Left lung (tissue), 14 donors: Measurements from ENCODE around the gene NUDT8. TPM values are rescaled to one million over a fixed set of nuclear protein-coding genes. Genes with fewer than 3 reads are reported as not detected.

ENCODE experiments used
- ATAC-seq: fragments of 200-7000 bp; cut with Tn5 transposase; one replicate; pipeline ENCODE4 v1.9.1; 2020; ENCODE audit warnings: moderate library complexity
- DNase-seq, 4 donors: peaks; one replicate each; pipeline ENCODE4 v3.0.0-alpha.2; 2013 to 2020
- H3K27ac ChIP-seq, 2 donors: fragments of 200-600 bp; sonication (generic) in 1 of 2; one replicate each; pipeline versions ENCODE4 v1.5.0 to v1.8.0; 2020 to 2021
- H3K27me3 ChIP-seq, 2 donors: fragments of 200-600 bp; sonication (generic) in 1 of 2; one replicate each; pipeline versions ENCODE4 v1.5.0 to v1.8.0; 2020 to 2021
- H3K36me3 ChIP-seq, 2 donors: fragments of 200-600 bp; sonication (generic) in 1 of 2; one replicate each; pipeline versions ENCODE4 v1.5.0 to v1.8.0; 2020 to 2021
- H3K4me1 ChIP-seq, 2 donors: fragments of 200-600 bp; one replicate each; pipeline ENCODE4 v1.8.0; 2021
- H3K4me3 ChIP-seq, 2 donors: fragments of 200-600 bp; sonication (generic) in 1 of 2; one replicate each; pipeline versions ENCODE4 v1.5.0 to v1.8.0; 2020 to 2021; ENCODE audit warnings: mild to moderate bottlenecking in 1 of 2
- H3K9me3 ChIP-seq, 2 donors: fragments of 200-600 bp; sonication (generic) in 1 of 2; one replicate each; pipeline versions ENCODE4 v1.5.0 to v1.8.0; 2020 to 2021
- intact Hi-C, 2 donors: fragments of 100-400 bp; cut with DNase I; formaldehyde crosslinking; loops; one replicate each; pipeline versions ENCODE4 v1.11.2 to v1.14.2; 2022
- long read RNA-seq, 12 donors: library from polyadenylated mRNA in 2 of 12; unstranded in 2 of 12; transcript quantifications; one replicate each; pipeline ENCODE4 v2.0.0 and lab custom pipeline, GENCODE V29; 2019 to 2026
- polyA plus RNA-seq, 6 donors: library from polyadenylated mRNA; unstranded; fragments of 120-200 nt; gene quantifications; one replicate each; pipeline ENCODE4 v1.2.1, GENCODE V29; 2013; ENCODE audit not compliant: insufficient read length in 6 of 6
- total RNA-seq, 2 donors: library from RNA; stranded (reverse); fragmentation: NEBNext Ultra II Directional; extraction: Animal tissue kit (Norgen Biotek cat#: 25700); gene quantifications; one replicate each; pipeline ENCODE4 v1.2.1, GENCODE V29; 2021
- TF ChIP-seq, protein P1 (sequence below), 2 donors: fragments of 200-600 bp; sonication (generic) in 1 of 2; IDR thresholded peaks; one replicate each; pipeline versions ENCODE4 v1.5.0 to v1.8.0; 2021; ENCODE audit warnings: antibody characterized with exemption in 2 of 2
- donor health status: DM: no; HTN: yes; CAD: no.
- donor health status: DM: no; HTN: no; CAD: no.

The NUDT8 gene, protein sequence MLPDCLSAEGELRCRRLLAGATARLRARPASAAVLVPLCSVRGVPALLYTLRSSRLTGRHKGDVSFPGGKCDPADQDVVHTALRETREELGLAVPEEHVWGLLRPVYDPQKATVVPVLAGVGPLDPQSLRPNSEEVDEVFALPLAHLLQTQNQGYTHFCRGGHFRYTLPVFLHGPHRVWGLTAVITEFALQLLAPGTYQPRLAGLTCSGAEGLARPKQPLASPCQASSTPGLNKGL
- total RNA-seq (10 to 100 TPM; 10.7 to 18.1 TPM), polyA plus RNA-seq (1 to 10 TPM; 3.8 to 5.8 (median 5.0) TPM)
- long read RNA-seq, donor 1, transcript NUDT8-202 (4 exons, 728 nt): major isoform, 11 of 12 reads
- long read RNA-seq, donor 1, partial matches to known transcripts: 0 of 12 reads
- long read RNA-seq, donor 1, other reads (novel, unspliced or antisense): 0 of 12 reads
- long read RNA-seq, donor 2, partial matches to known transcripts: 0 of 3 reads
- long read RNA-seq, donor 2, other reads (novel, unspliced or antisense): 0 of 3 reads
- long read RNA-seq, donor 3, transcript NUDT8-202 (4 exons, 728 nt): major isoform, 7 of 7 reads
- long read RNA-seq, donor 3, partial matches to known transcripts: 0 of 7 reads
- long read RNA-seq, donor 3, other reads (novel, unspliced or antisense): 0 of 7 reads
- long read RNA-seq, donor 4, transcript NUDT8-201 (3 exons, 809 nt): minor isoform, 6 of 22 reads
- long read RNA-seq, donor 4, transcript NUDT8-202 (4 exons, 728 nt): major isoform, 14 of 22 reads
- long read RNA-seq, donor 4, partial matches to known transcripts: 0 of 22 reads
- long read RNA-seq, donor 4, other reads (novel, unspliced or antisense): 2 of 22 reads
- long read RNA-seq, donor 5, transcript NUDT8-202 (4 exons, 728 nt): major isoform, 6 of 8 reads
- long read RNA-seq, donor 5, partial matches to known transcripts: 0 of 8 reads
- long read RNA-seq, donor 5, other reads (novel, unspliced or antisense): 0 of 8 reads
- long read RNA-seq, donor 6, transcript NUDT8-202 (4 exons, 728 nt): major isoform, 5 of 5 reads
- long read RNA-seq, donor 6, partial matches to known transcripts: 0 of 5 reads
- long read RNA-seq, donor 6, other reads (novel, unspliced or antisense): 0 of 5 reads
- long read RNA-seq, donor 7, partial matches to known transcripts: 0 of 2 reads
- long read RNA-seq, donor 7, other reads (novel, unspliced or antisense): 0 of 2 reads
- long read RNA-seq, donor 8, partial matches to known transcripts: 0 of 3 reads
- long read RNA-seq, donor 8, other reads (novel, unspliced or antisense): 0 of 3 reads
- long read RNA-seq, donor 9: 0 reads
- long read RNA-seq, donor 10, transcript NUDT8-202 (4 exons, 728 nt): major isoform, 34 of 46 reads
- long read RNA-seq, donor 10, transcript NUDT8-201 (3 exons, 809 nt): minor isoform, 7 of 46 reads
- long read RNA-seq, donor 10, partial matches to known transcripts: 1 of 46 reads
- long read RNA-seq, donor 10, other reads (novel, unspliced or antisense): 3 of 46 reads
- long read RNA-seq, donor 11, partial matches to known transcripts: 0 of 4 reads
- long read RNA-seq, donor 11, other reads (novel, unspliced or antisense): 0 of 4 reads
- long read RNA-seq, donor 12, partial matches to known transcripts: 0 of 4 reads
- long read RNA-seq, donor 12, other reads (novel, unspliced or antisense): 0 of 4 reads

DNA sequence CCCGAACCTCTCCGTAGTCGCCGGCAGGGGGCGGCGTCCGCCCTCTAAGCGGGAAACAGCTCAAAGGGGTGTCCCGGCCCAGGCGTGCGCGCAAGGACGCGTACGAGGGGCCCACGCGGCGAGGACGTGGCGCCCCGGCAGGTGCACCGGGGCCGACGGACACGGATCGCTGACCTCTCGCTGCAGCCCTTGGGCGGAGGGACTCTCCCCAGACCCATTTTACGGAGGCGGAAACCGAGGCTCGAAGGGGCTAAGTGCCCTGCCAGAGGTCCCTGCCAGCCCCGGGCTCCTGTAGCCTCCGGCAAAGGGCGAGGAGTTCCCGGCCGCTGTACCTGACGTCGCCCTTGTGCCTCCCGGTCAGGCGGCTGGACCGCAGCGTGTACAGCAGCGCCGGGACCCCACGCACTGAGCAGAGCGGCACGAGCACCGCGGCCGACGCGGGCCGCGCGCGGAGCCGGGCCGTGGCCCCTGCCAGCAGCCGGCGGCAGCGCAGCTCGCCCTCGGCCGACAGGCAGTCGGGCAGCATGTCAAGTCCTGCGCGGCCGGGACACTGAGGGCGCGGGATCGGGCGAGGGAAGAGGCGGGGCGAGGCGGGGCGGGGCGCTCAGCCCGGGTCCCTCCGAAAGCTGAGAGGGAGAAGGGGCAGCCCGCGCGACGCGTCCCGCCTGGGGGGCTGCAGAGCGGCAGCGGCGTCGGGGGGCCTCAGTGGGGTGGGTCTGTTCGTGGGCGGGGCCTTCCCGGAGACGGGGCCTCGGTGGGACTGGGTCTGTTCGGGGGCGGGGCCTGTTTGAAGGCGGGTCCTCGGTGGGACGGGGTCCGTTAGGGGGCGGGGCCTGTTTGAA lies at the start of gene NUDT8:
TSS of gene NUDT8 (minus strand) at position 552 of the 842 bp plus-strand sequence. CDS start at position 526, 26 bp downstream.
- H3K36me3 ChIP-seq: no peaks in the 10 kb centered on the region
- peaks cover 0 to 20% of the 10 kb centered on the region in 2 donors for H3K4me1 ChIP-seq
- intact Hi-C loops: no loop called here
- peak; percentile 72 for ATAC-seq
- no peaks in the 10 kb centered on the region for H3K9me3 ChIP-seq
- H3K27me3 ChIP-seq: peaks cover 0 to 6% of the 10 kb centered on the region in 2 donors
- H3K27ac ChIP-seq: peak within 1 kb of the TSS; percentile 83 to 89
- peak within 1 kb of the TSS; percentile 56 to 57 for H3K4me3 ChIP-seq
- TF ChIP-seq, protein P1, sequence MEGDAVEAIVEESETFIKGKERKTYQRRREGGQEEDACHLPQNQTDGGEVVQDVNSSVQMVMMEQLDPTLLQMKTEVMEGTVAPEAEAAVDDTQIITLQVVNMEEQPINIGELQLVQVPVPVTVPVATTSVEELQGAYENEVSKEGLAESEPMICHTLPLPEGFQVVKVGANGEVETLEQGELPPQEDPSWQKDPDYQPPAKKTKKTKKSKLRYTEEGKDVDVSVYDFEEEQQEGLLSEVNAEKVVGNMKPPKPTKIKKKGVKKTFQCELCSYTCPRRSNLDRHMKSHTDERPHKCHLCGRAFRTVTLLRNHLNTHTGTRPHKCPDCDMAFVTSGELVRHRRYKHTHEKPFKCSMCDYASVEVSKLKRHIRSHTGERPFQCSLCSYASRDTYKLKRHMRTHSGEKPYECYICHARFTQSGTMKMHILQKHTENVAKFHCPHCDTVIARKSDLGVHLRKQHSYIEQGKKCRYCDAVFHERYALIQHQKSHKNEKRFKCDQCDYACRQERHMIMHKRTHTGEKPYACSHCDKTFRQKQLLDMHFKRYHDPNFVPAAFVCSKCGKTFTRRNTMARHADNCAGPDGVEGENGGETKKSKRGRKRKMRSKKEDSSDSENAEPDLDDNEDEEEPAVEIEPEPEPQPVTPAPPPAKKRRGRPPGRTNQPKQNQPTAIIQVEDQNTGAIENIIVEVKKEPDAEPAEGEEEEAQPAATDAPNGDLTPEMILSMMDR (IDR thresholded peaks at IDR 0.05): peak; percentile 86 to 92
- peak; percentile 51 to 97 (median 84) for DNase-seq

DNA sequence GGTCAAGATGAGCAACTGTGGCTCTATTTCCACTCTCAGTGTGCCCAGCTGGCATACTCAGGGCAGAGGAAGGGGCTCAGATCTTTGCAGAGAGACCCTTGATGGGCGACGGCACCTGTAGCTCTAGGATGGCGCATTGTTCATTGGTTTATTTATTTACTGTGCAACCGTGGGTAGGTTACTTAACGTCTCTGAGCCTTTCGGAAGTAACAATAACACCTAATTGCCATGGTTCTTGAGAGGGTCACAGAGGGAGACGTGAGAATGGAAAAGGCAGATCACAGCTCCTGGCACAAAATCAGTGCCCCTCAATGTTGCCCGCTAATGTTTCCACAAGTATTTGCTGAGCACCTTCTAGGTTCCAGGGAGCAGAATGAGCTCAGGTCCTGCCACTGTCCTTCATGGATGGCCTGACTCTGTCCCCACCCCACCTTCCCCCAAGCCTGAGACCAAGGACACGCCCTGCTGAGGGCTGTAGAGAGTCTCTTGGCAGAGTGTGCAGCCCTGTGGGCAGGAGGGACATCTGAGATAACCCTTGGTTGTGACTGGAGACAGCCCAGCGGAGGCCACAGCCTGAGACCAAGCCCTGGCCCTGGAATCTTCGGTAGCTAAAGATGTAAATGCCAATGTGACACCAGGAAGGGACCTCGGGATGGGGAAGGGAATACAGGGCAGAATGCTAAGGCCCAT lies 45.5 kb upstream of the NUDT8 start:
- Histone ChIP-seq H3K27ac (no peak overlapping the region), H3K36me3 (no peaks in the 10 kb centered on the region), H3K4me3 (no peak overlapping the region), H3K4me1 (no peaks in the 10 kb centered on the region), H3K27me3 (peaks cover 0 to 29% of the 10 kb centered on the region in 2 donors), H3K9me3 (no peaks in the 10 kb centered on the region)
- intact Hi-C loops: no loop called here
- TF ChIP-seq, protein P1 (IDR thresholded peaks at IDR 0.05): no peak
- DNase-seq (no peak), ATAC-seq (peak; percentile 71)

GRCh38 chr11:67674442-67674871 lies 44.7 kb upstream of the NUDT8 start, which contains the start of gene ALDH3B2:
ALDH3B2 (minus strand) TSS chr11:67674623; CDS start chr11:67666935, 7,688 bp downstream.
- TF ChIP-seq, protein P1 (IDR thresholded peaks at IDR 0.05): no peak
- no peaks in the 10 kb centered on the region for H3K9me3 ChIP-seq
- no peak within 1 kb of the TSS for H3K4me3 ChIP-seq
- H3K27me3 ChIP-seq: peaks cover 0 to 29% of the 10 kb centered on the region in 2 donors
- H3K4me1 ChIP-seq: no peaks in the 10 kb centered on the region
- no peak within 1 kb of the TSS for H3K27ac ChIP-seq
- H3K36me3 ChIP-seq: no peaks in the 10 kb centered on the region
- intact Hi-C loops: no loop called here
- ATAC-seq (peak; percentile 98), DNase-seq (peak in 3 of 4 donors; percentile 26 to 82 (median 54))
